EH (cell line): ENCODE measurements around the gene PCDH7.
A peak's percentile ranks its signal among the peaks of the same experiment; 100 is the strongest.

Source experiments
- DNase-seq: peaks from one replicate; pipeline ENCODE4 v3.0.0-alpha.2; 2015; ENCODE audit warnings: low read depth

PCDH7 gene, protein sequence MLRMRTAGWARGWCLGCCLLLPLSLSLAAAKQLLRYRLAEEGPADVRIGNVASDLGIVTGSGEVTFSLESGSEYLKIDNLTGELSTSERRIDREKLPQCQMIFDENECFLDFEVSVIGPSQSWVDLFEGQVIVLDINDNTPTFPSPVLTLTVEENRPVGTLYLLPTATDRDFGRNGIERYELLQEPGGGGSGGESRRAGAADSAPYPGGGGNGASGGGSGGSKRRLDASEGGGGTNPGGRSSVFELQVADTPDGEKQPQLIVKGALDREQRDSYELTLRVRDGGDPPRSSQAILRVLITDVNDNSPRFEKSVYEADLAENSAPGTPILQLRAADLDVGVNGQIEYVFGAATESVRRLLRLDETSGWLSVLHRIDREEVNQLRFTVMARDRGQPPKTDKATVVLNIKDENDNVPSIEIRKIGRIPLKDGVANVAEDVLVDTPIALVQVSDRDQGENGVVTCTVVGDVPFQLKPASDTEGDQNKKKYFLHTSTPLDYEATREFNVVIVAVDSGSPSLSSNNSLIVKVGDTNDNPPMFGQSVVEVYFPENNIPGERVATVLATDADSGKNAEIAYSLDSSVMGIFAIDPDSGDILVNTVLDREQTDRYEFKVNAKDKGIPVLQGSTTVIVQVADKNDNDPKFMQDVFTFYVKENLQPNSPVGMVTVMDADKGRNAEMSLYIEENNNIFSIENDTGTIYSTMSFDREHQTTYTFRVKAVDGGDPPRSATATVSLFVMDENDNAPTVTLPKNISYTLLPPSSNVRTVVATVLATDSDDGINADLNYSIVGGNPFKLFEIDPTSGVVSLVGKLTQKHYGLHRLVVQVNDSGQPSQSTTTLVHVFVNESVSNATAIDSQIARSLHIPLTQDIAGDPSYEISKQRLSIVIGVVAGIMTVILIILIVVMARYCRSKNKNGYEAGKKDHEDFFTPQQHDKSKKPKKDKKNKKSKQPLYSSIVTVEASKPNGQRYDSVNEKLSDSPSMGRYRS (N-terminal part only)

DNA sequence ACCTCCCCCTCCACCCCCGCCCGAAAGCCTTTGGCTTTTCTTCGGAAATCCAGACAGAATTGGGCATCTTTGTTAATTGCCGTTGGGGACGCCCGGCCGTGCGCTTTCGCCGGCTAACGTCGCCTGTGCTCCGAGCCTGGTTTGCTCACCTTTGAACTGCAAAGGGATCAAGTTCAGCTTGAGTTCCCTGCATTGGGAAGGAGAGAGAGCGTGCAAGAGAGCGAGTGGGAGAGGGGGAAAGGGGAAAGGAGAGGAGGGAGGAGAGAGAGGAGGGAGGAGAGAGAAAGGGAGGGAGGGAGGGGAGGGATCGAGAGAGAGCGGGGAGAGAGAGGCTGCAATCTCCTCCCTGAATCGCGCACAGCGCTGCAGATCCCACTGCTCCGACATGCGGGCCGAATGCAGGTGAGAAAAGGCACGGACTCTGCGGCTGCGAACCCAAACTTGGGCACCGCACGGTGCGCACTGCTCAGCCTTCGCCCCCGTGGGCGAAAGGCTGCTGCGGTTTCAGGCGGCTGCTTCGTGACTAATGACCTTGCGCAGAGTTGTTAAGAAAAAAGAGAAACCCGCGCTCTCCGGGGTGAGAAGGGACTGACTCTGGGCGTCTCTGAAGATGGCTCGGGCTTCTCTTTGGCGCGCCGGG lies at the start of gene PCDH7:
Gene PCDH7, plus strand, starts transcription at position 349 of the 640 bp plus-strand sequence. CDS start 1,054 bp downstream, outside the sequence.
- DNase-seq: peak; percentile 37

- DNase-seq: no peak
These were observed 48.2 kb upstream of the PCDH7 start for GRCh38 chr4:30671926-30672448.

GRCh38 chr4:30696191-30696590 lies 24.0 kb upstream of the PCDH7 start:
- no peak for DNase-seq

- DNase-seq: peak; percentile 54
These were observed 5.6 kb upstream of the PCDH7 start for GRCh38 chr4:30714408-30715031.

DNA sequence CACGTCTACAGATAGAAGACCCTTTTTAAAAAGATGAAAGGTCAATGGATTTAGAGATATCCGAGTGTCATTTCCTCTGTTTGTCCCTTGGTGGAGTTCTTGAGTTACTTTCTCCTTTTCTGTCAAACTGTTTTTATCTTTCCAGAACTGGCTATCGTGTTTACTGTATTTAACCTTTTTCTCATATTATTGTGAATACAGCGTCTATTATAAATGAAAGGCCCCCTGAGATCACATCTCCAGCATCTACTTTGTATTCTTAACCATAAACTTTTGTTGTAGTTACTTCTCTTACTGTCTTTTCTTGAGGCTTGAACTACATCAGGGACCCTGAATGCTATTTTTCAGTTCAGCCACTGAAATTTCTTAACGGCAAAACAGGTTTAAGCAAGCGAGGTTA lies 4.0 kb upstream of the PCDH7 start:
- peak; percentile 34 for DNase-seq

GRCh38 chr4:30716681-30717207 lies 3.4 kb upstream of the PCDH7 start:
- peak; percentile 27 for DNase-seq

DNA sequence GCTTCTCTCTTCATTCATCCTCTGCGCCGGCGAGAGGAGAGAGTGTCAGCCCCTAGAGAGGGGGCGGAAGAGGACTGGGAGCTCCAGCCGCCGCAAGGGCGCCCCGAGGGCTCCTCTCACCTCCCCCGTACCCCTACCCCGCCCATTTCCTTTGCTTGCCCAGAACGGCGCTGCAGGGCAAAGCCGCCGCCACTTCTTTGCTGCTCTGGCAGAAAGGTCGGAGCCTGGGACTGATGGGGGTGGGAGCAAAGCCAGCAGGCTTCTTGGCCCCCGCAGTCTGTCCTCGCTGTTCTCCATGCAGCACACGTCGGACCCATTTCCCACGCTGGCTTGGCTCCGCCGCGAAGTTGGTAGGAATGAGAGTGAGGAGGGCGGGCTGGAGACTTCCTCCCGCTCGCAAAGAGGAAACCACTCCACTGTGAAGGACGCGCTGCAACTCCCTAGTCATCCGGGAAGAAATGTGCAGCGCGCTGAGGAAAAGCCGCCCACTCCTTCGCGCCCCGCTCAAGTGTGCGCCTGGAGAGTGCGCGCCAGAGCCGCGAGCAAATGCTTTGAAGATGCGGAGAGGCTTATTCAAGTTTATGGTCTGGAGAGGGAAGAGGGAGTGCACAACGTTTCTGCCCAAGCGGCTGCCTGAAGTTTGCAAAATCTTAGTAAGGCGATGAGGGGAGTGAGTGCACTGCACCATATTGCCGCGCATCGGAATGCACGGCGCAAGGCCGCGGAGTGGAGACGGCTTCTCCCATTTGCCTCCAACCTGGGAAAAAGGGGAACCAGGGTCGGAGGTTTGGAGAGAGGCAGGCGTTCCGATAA lies 2.8 kb upstream of the PCDH7 start:
- DNase-seq: peak; percentile 61

DNA sequence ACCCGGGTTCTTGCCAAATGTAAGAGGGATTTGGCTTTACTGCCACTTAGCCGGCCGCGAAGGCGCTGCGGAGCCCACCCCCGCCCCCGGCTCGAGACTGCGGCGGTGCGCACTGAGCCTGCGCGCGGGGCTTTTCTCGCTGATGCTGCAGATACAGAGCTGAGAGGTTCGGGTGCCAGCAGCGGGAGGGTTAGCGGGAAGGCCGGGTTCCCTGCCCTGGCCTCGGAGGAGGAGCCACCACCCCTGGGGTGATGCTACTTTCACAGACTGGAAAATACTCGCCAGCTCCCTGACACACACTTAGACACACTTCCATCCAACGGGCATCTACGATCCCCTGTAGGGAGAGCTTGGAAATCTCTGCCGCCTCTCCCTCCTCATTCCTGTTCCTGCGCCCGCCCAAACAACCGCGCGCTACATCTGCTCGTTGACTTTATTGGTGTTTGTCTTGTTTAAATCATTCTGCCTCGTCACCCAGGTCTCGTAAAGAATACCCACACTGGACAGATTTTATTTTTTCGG lies 2.1 kb upstream of the PCDH7 start:
- DNase-seq: peak; percentile 20

DNA sequence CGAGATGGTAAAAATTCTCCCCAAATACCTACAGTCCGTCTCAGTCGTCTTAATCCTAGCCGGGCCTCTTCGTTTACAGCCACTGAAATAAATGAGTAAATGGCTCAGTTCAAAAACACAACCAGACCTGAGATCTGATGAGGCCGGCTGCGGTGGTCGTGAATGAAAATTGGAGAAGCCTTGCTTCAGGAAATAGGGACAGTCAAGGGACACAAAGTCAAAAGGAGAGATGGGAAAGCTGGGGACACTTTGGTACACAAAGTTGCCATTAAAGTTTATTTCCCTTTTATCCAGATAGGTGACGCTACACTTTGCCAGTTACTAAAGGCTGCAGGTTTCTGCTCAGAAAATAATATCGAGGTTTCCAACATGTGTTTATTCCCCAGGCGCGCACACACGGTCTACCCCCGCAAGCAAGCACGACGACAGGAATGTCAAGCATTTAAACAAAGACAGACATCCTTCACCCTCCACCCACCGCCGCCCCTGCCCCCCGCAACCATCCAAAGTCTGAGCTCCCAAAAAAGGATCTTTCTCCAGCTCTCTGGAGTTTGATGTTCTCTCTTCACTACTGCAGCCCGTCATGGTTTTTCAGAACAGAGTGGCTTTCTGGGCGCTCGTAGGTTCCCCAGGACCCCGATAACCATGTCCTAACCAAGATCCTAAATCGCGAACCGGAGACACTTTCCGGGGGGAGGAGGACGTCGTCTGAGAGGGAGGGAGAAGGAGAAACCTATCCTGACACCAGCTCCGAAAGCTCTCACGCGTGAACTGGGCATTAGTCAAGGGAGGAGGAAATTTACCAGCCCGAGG lies 1.3 kb upstream of the PCDH7 start:
- peak; percentile 22 for DNase-seq

GRCh38 chr4:30719454-30720020 lies 632 bp upstream of the PCDH7 start:
- DNase-seq: peak; percentile 59

- DNase-seq: peak; percentile 51
These were observed 554 bp downstream of the PCDH7 start for GRCh38 chr4:30720661-30721184.

- DNase-seq: peak; percentile 26
These were observed 1.3 kb downstream of the PCDH7 start for GRCh38 chr4:30721185-30722091.

DNA sequence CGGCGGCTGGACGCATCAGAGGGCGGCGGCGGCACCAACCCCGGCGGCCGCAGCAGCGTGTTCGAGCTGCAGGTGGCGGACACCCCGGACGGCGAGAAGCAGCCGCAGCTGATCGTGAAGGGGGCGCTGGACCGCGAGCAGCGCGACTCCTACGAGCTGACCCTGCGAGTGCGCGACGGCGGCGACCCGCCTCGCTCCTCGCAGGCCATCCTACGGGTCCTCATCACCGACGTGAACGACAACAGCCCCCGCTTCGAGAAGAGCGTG lies 1.9 kb downstream of the PCDH7 start:
- no peak for DNase-seq

GRCh38 chr4:30722359-30723200 lies 2.4 kb downstream of the PCDH7 start:
- DNase-seq: no peak

DNA sequence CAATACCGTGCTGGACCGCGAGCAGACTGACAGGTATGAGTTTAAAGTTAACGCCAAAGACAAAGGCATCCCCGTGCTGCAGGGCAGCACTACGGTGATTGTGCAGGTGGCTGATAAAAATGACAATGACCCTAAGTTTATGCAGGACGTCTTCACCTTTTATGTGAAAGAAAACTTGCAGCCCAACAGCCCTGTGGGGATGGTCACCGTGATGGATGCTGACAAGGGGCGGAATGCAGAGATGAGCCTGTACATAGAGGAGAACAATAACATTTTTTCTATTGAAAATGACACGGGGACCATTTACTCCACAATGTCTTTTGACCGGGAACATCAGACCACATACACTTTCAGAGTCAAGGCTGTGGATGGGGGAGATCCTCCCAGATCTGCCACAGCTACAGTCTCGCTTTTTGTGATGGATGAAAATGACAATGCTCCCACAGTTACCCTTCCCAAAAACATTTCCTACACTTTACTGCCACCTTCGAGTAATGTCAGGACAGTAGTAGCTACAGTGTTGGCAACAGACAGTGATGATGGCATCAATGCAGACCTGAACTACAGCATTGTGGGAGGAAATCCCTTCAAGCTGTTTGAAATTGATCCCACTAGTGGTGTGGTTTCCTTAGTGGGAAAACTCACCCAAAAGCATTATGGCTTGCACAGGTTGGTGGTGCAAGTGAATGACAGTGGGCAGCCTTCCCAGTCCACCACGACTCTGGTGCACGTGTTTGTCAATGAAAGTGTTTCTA lies 3.2 kb downstream of the PCDH7 start:
- no peak for DNase-seq

DNA sequence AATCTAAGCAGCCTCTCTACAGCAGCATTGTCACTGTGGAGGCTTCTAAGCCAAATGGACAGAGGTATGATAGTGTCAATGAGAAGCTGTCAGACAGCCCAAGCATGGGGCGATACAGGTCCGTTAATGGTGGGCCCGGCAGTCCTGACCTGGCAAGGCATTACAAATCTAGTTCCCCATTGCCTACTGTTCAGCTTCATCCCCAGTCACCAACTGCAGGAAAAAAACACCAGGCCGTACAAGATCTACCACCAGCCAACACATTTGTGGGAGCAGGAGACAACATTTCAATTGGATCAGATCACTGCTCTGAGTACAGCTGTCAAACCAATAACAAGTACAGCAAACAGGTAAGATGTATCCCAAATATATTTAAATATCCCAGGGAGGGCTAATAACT lies 4.1 kb downstream of the PCDH7 start:
- DNase-seq: no peak
